ENCODE measurements around the gene ANO10.
"Not testable (repeated sequence)": the region's sequence is repeated elsewhere in the genome, so short reads cannot be mapped to it uniquely, and the experiment has no call there.

ANO10 gene

DNA sequence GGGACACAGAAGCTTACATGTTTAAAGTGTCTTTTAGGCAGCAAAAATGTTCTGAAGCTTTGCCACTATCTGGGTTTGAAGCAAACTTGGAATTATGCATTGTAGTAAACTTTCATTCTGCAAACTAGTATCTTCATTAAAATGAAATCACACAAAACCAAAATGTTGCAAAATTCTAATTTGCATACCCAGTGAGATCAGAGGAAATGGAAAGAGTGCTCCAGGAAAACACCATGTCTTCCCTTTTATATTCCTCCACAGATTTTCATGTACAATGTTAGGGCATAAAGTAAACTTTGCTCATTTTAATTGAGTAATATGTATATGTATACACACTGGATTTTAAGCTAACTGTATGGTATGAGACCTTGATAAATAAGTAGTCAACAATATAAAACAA lies 23.9 kb downstream of the ANO10 start:
- TF ChIP-seq, protein P1, sequence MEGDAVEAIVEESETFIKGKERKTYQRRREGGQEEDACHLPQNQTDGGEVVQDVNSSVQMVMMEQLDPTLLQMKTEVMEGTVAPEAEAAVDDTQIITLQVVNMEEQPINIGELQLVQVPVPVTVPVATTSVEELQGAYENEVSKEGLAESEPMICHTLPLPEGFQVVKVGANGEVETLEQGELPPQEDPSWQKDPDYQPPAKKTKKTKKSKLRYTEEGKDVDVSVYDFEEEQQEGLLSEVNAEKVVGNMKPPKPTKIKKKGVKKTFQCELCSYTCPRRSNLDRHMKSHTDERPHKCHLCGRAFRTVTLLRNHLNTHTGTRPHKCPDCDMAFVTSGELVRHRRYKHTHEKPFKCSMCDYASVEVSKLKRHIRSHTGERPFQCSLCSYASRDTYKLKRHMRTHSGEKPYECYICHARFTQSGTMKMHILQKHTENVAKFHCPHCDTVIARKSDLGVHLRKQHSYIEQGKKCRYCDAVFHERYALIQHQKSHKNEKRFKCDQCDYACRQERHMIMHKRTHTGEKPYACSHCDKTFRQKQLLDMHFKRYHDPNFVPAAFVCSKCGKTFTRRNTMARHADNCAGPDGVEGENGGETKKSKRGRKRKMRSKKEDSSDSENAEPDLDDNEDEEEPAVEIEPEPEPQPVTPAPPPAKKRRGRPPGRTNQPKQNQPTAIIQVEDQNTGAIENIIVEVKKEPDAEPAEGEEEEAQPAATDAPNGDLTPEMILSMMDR (IDR thresholded peaks at IDR 0.05; ENCODE audit: borderline replicate concordance, control extremely low read depth, extremely low read depth, insufficient read depth, missing control alignments): no peak
- no peak for DNase-seq (ENCODE audit: low spot score)
- in situ Hi-C loops (cut with MboI; ENCODE audit: low sequenced_read_pairs, unreplicated experiment): no loop called here

DNA sequence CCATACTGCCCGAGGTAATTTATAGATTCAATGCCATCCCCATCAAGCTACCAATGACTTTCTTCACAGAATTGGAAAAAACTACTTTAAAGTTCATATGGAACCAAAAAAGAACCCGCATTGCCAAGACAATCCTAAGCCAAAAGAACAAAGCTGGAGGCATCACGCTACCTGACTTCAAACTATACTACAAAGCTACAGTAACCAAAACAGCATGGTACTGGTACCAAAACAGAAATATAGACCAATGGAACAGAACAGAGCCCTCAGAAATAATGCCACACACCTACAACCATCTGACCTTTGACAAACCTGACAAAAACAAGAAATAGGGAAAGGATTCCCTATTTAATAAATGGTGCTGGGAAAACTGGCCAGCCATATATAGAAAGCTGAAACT lies 25.6 kb downstream of the ANO10 start:
- in situ Hi-C loops (cut with MboI; ENCODE audit: low sequenced_read_pairs, unreplicated experiment): not testable (repeated sequence)

DNA sequence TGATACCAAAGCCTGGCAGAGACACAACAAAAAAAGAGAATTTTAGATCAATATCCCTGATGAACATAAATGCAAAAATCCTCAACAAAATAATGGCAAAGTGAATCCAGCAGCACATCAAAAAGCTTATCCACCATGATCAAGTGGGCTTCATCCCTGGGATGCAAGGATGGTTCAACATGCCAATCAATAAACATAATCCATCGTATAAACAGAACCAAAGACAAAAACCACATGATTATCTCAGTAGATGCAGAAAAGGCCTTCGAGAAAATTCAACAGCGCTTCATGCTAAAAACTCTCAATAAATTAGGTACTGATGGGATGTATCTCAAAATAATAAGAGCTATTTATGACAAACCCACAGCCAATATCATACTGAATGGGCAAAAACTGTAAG lies 26.5 kb downstream of the ANO10 start:
- in situ Hi-C loops (cut with MboI; ENCODE audit: low sequenced_read_pairs, unreplicated experiment); DNase-seq (ENCODE audit: low spot score): not testable (repeated sequence)

More for the DNA sequence above, 25.6 kb downstream of the ANO10 start:
- not testable (repeated sequence) for DNase-seq (ENCODE audit: low spot score)

DNA sequence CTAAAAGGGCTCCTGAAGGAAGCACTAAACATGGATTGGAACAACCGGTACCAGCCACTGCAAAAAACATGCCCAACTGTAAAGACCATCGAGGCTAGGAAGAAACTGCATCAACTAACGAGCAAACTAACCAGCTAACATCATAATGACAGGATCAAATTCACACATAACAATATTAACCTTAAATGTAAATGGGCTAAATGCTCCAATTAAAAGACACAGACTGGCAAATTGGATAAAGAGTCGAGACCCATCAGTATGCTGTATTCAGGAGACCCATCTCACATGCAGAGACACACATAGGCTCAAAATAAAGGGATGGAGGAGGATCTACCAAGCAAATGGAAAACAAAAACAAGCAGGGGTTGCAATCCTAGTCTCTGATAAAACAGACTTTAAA lies 28.2 kb downstream of the ANO10 start:
- DNase-seq (ENCODE audit: low spot score); in situ Hi-C loops (cut with MboI; ENCODE audit: low sequenced_read_pairs, unreplicated experiment): not testable (repeated sequence)

DNA sequence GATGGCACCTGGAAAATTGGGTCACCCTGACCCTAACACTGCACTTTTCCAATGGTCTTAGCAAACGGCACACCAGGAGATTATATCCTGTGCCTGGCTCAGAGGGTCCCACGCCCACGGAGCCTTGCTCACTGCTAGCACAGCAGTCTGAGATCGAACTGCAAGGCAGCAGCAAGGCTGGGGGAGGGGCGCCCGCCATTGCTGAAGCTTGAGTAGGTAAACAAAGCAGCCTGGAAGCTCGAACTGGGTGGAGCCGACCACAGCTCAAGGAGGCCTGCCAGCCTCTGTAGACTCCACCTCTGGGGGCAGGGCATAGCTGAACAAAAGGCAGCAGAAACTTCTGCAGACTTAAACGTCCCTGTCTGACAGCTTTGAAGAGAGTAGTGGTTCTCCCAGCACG lies 29.9 kb downstream of the ANO10 start:
- DNase-seq (ENCODE audit: low spot score); in situ Hi-C loops (cut with MboI; ENCODE audit: low sequenced_read_pairs, unreplicated experiment): not testable (repeated sequence)

DNA sequence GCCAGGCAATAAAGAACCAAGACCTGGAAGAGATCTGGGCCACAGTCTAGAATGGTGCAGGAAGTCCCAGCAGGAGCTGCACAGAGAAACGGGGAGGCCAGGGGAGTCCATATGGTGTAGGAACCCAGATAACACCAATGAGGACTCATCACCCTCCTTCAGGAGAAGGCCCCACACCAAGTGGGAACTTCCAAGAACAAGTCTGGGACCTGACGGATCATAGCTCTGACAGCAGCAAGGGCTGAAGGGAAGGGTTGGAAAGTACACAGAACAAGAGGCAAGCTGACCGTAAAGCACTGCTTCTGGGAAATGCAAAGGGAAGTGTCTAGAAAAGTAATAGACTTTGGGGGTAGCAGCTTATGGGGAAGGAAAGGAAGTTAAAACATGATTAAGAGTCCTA lies 34.5 kb downstream of the ANO10 start:
- in situ Hi-C loops (cut with MboI; ENCODE audit: low sequenced_read_pairs, unreplicated experiment): no loop called here
- DNase-seq (ENCODE audit: low spot score): no peak
- TF ChIP-seq, protein P1 (IDR thresholded peaks at IDR 0.05; ENCODE audit: borderline replicate concordance, control extremely low read depth, extremely low read depth, insufficient read depth, missing control alignments): no peak

DNA sequence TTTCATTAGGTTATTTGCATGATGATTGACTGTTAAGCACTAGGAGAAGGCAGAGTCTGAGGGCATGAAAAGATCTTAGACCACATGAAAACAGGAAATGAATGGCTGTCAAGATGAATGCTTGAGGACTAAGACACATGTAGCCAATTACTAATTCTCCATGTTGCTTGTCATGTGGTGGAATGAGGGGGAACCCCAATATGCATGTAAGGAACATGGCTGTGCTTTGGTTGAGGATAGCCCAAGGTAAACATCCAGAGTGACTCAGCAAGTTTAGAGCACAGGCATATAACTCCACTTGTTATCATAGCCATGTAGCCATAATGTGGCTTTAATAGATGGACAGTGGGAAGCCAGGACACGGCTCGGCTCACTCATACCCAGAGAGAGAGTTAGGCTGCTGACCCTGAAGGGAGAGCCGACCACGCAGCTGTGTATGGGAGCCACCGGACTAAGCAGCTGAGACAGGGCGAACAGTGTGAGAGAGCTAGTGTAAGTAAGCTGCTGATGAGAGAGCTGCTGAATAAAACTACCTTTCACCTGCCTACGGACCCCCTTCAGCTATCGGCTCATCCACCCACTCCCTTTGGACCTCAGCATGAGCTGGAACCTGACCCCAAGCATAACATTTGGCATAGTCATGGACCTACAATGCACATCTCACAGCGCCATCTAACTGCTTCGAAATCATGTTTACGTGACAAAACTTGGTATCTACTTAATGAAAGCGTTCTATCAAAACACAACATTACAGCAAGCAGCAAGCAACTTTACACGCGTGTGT lies 37.6 kb downstream of the ANO10 start:
- TF ChIP-seq, protein P1 (IDR thresholded peaks at IDR 0.05; ENCODE audit: borderline replicate concordance, control extremely low read depth, extremely low read depth, insufficient read depth, missing control alignments): no peak
- in situ Hi-C loops (cut with MboI; ENCODE audit: low sequenced_read_pairs, unreplicated experiment): no loop called here
- no peak for DNase-seq (ENCODE audit: low spot score)

DNA sequence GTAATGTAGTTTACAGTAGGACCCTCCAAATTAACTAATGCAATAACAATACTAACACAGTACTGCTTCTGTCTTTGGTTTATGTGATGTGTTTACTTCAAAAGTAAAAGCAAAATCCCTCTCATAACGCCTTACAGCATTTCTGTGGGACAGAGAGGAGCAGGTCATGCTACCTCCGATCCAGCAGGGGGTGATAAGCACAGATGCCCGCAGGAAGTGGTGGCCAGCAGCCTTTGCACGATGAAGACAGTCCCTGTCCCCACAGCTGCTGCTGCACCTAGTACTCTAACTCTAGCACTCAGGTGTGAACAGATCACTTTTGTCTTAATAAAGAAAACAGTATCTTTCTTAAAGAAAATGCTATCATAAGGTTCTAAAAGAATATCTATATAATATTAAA lies 38.3 kb downstream of the ANO10 start:
- no peak for DNase-seq (ENCODE audit: low spot score)
- in situ Hi-C loops (cut with MboI; ENCODE audit: low sequenced_read_pairs, unreplicated experiment): no loop called here
- TF ChIP-seq, protein P1 (IDR thresholded peaks at IDR 0.05; ENCODE audit: borderline replicate concordance, control extremely low read depth, extremely low read depth, insufficient read depth, missing control alignments): no peak

DNA sequence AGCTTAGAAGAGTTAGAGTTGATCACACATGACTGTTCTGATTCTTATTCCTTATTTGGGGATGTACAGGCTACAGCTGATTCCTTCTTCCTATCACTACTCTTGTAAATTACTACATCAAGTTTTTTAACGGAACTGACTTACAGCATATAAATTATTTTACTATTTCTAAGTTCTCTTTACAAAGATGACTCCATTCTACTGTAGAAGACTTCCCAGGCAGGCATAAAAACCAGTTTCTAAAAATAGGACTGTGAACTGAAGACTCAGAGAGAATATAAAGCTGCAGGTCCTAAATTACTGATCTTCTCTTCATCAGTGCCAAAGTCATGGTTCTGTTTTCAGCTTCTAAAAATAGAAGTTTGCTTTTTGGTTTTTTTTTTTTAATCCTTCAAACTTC lies 38.9 kb downstream of the ANO10 start:
- TF ChIP-seq, protein P1 (IDR thresholded peaks at IDR 0.05; ENCODE audit: borderline replicate concordance, control extremely low read depth, extremely low read depth, insufficient read depth, missing control alignments): no peak
- DNase-seq (ENCODE audit: low spot score): no peak
- in situ Hi-C loops (cut with MboI; ENCODE audit: low sequenced_read_pairs, unreplicated experiment): no loop called here
